ENCODE measurements around the gene TUBGCP3.

Gene TUBGCP3

DNA sequence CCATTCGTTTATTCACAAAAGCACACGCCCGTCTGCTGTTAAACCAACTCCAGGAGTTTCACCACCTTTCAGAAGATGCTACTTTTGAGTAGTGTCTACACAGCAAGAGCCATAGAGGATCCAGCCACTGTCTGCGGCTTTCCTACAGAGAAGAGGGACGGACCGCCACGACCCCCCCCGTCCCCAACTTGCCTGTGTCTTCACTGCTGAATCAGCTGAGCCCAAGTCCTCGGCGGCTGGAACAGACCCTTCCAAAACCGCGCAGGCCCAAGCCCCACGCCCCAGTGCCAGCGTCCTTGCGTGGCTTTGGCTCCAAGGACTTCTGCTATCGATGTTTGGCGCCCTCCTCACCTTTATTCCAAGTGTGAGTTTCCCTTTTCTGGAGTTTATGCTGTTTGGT, 146.7 kb downstream of the TUBGCP3 start:
- DNase-seq (ENCODE audit: low read depth, low spot score): no peak
- H3K4me3 ChIP-seq (ENCODE audit: low read depth, low read length): no peak overlapping the region
- TF ChIP-seq, protein P1, sequence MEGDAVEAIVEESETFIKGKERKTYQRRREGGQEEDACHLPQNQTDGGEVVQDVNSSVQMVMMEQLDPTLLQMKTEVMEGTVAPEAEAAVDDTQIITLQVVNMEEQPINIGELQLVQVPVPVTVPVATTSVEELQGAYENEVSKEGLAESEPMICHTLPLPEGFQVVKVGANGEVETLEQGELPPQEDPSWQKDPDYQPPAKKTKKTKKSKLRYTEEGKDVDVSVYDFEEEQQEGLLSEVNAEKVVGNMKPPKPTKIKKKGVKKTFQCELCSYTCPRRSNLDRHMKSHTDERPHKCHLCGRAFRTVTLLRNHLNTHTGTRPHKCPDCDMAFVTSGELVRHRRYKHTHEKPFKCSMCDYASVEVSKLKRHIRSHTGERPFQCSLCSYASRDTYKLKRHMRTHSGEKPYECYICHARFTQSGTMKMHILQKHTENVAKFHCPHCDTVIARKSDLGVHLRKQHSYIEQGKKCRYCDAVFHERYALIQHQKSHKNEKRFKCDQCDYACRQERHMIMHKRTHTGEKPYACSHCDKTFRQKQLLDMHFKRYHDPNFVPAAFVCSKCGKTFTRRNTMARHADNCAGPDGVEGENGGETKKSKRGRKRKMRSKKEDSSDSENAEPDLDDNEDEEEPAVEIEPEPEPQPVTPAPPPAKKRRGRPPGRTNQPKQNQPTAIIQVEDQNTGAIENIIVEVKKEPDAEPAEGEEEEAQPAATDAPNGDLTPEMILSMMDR (IDR thresholded peaks at IDR 0.05; ENCODE audit: insufficient read depth, low read length, missing control alignments): no peak
- CTCF ChIA-PET: no interaction called here
- POLR2A ChIA-PET: no interaction called here

GRCh38 chr13:112438515-112438914, 149.4 kb downstream of the TUBGCP3 start:
- CTCF ChIA-PET: interaction anchor here (1.1 kb wide), 1 partner anchor 167 kb away, joined by 3 read pairs; no protein-coding TSS in a partner anchor
- H3K4me3 ChIP-seq (ENCODE audit: low read depth, low read length): no peak overlapping the region
- TF ChIP-seq, protein P1 (IDR thresholded peaks at IDR 0.05; ENCODE audit: insufficient read depth, low read length, missing control alignments): no peak
- no peak for DNase-seq (ENCODE audit: low read depth, low spot score)
- POLR2A ChIA-PET: no interaction called here

GRCh38 chr13:112438094-112438493, 149.9 kb downstream of the TUBGCP3 start:
- no peak overlapping the region for H3K4me3 ChIP-seq (ENCODE audit: low read depth, low read length)
- ChIA-PET POLR2A (no interaction called here), CTCF (no interaction called here)
- TF ChIP-seq, protein P1 (IDR thresholded peaks at IDR 0.05; ENCODE audit: insufficient read depth, low read length, missing control alignments): no peak
- no peak for DNase-seq (ENCODE audit: low read depth, low spot score)

GRCh38 chr13:112435973-112436372, 152.0 kb downstream of the TUBGCP3 start:
- TF ChIP-seq, protein P1 (IDR thresholded peaks at IDR 0.05; ENCODE audit: insufficient read depth, low read length, missing control alignments): no peak
- CTCF ChIA-PET: interaction anchor here (1.4 kb wide), 1 partner anchor 10 kb away, joined by 3 read pairs; no protein-coding TSS in a partner anchor
- DNase-seq (ENCODE audit: low read depth, low spot score): no peak
- POLR2A ChIA-PET: no interaction called here
- no peak overlapping the region for H3K4me3 ChIP-seq (ENCODE audit: low read depth, low read length)
